HEK293T (cell line): Measurements from ENCODE around the gene AQP6.

Experiments used
- ARNT ChIP-seq: fragments of 450-650 bp; IDR thresholded peaks from 2 replicates; pipeline ENCODE4 v1.6.1; 2017; ENCODE audit warnings: mild to moderate bottlenecking
- BHLHE40 ChIP-seq: fragments of 450-650 bp; IDR thresholded peaks from 2 replicates; pipeline ENCODE4 v1.6.1; 2016; ENCODE audit warnings: mild to moderate bottlenecking, moderate library complexity, borderline replicate concordance
- FOXA1 ChIP-seq: fragments of 450-650 bp; IDR thresholded peaks from 2 replicates; pipeline ENCODE4 v1.6.1; 2016; ENCODE audit warnings: mild to moderate bottlenecking
- FOXK2 ChIP-seq: fragments of 450-650 bp; IDR thresholded peaks from 2 replicates; pipeline ENCODE4 v1.6.1; 2016; ENCODE audit warnings: mild to moderate bottlenecking
- FOXM1 ChIP-seq: fragments of 450-650 bp; IDR thresholded peaks from 2 replicates; pipeline ENCODE4 v1.6.1; 2017; ENCODE audit warnings: mild to moderate bottlenecking, borderline replicate concordance
- HDGF ChIP-seq: fragments of 450-650 bp; IDR thresholded peaks from 2 replicates; pipeline ENCODE4 v1.6.1; 2017; ENCODE audit warnings: antibody characterized with exemption, borderline replicate concordance
- L3MBTL2 ChIP-seq: fragments of 450-650 bp; conservative IDR thresholded peaks from 2 replicates; pipeline ENCODE4 v1.6.1; 2016; ENCODE audit warnings: mild to moderate bottlenecking
- LEF1 ChIP-seq: fragments of 450-650 bp; IDR thresholded peaks from 2 replicates; pipeline ENCODE4 v1.6.1; 2017; ENCODE audit warnings: mild to moderate bottlenecking, borderline replicate concordance
- PKNOX1 ChIP-seq: fragments of 450-650 bp; IDR thresholded peaks from 2 replicates; pipeline ENCODE4 v1.6.1; 2016
- SP1 ChIP-seq: fragments of 450-650 bp; IDR thresholded peaks from 2 replicates; pipeline ENCODE4 v1.6.1; 2017
- SUZ12 ChIP-seq: fragments of 450-650 bp; IDR thresholded peaks from 2 replicates; pipeline ENCODE4 v1.6.1; 2016; ENCODE audit warnings: mild to moderate bottlenecking
- TARDBP ChIP-seq: fragments of 450-650 bp; IDR thresholded peaks from 2 replicates; pipeline ENCODE4 v1.6.1; 2016

GRCh38 chr12:49949866-49950265 is 22.9 kb upstream of the AQP6 start:
- TF ChIP-seq FOXM1 (no peak), FOXK2 (no peak), SUZ12 (no peak), LEF1 (no peak), L3MBTL2 (no peak), HDGF (no peak), PKNOX1 (no peak), ARNT (no peak), FOXA1 (no peak), BHLHE40 (no peak), SP1 (no peak), TARDBP (no peak)
